ENCODE measurements around the gene OTOP1. TPM values are rescaled to one million over a fixed set of nuclear protein-coding genes. Genes with fewer than 3 reads are reported as not detected.
"Not testable (repeated sequence)": the region's sequence is repeated elsewhere in the genome, so short reads cannot be mapped to it uniquely, and the experiment has no call there.

OTOP1 gene
- total and polyA plus RNA-seq, 4 experiments from 2014 or later = not detected

DNA sequence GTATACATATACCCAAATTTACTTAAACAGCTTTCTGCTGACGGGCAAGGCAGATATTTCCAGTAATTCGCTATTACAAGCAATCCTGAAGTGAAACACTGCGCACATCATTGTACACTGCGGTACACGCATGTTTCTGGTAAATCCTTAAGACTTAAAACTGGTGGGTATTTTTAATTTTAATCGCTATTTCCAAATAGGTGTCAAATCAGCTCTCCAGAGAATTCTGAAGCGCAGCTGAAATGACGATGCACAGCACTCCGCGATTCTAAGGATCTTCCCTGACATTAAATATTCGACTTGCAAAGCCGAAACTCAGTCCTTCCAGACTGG is 20.9 kb upstream of the OTOP1 start:
- Mint-ChIP-seq H3K4me3 (peak overlapping the region; percentile 91 to 98 (median 96)), H3K36me3 (peaks cover 18 to 37% of the 10 kb centered on the region in 2 donors), H3K27ac (peak overlapping the region; percentile 82 to 99 (median 98)), H3K4me1 (peaks cover 26 to 45% (median 30%) of the 10 kb centered on the region in 4 donors), H3K9me3 (peaks cover 0 to 4% (median 0%) of the 10 kb centered on the region in 8 donors), H3K27me3 (no peaks in the 10 kb centered on the region)
- peak overlapping the region; percentile 95 to 97 for H3K4me3 ChIP-seq (ENCODE audit: low read length in 2 of 2)
- POLR2A ChIA-PET (ENCODE audit: partially characterized antibody) = interaction anchor here (0.7 to 3.2 kb wide), 15 partner anchors 9 to 327 kb away, joined by 3 to 33 read pairs (median 8); partner anchors contain the start of genes LYAR, STX18 and ZBTB49
- peaks cover 20% of the 10 kb centered on the region for H3K36me3 ChIP-seq (ENCODE audit: insufficient read depth, low read length)
- peak overlapping the region; percentile 80 for H3K27ac ChIP-seq (ENCODE audit: low read depth, low read length)
- H3K4me1 ChIP-seq (ENCODE audit: insufficient read depth, low read length) = peaks cover 18% of the 10 kb centered on the region
- no peaks in the 10 kb centered on the region for H3K9me3 ChIP-seq (ENCODE audit: control insufficient read depth in 1 of 2, low read length in 2 of 2)
- no peaks in the 10 kb centered on the region for H3K27me3 ChIP-seq (ENCODE audit: insufficient read depth, low read length)
- intact Hi-C loops (cut with micrococcal nuclease) = loop anchor here (1.0 kb wide), 3 partner anchors 43 to 139 kb away; partner anchors contain the start of genes LYAR and ZBTB49
- CTCF ChIA-PET (ENCODE audit: partially characterized antibody) = interaction anchor here (1.2 to 2.7 kb wide), 2 partner anchors 12 to 18 kb away, joined by 3 to 33 read pairs; no protein-coding TSS in a partner anchor
- DNase-seq = no peak

- peaks cover 0 to 4% (median 0%) of the 10 kb centered on the region in 8 donors for H3K9me3 Mint-ChIP-seq
- intact Hi-C loops (cut with micrococcal nuclease) = no loop called here
These were observed 18.4 kb upstream of the OTOP1 start for GRCh38 chr4:4245172-4245571.

DNA sequence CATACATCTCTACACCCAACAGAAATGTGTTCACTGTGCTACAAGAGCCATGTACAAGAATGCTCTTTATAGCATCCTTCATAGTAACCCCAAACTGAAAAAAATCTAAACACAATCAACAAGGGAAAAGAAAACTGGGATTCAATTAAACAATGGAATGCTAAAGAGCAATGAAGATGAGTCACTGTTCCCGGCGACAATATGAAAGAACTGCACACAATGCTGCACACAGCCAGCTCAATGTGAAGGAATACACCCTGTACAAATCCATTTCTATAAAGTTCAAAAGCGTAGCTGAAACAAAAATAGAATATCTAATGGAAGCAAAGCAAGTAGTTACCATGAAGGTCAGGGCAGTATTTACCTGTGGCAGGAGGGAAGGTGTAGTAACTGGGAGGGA is 12.8 kb upstream of the OTOP1 start:
- intact Hi-C loops (cut with micrococcal nuclease); H3K4me1 ChIP-seq (ENCODE audit: insufficient read depth, low read length); DNase-seq; CTCF ChIA-PET (ENCODE audit: partially characterized antibody); H3K9me3 Mint-ChIP-seq; H3K4me3 ChIP-seq (ENCODE audit: low read length in 2 of 2); POLR2A ChIA-PET (ENCODE audit: partially characterized antibody); H3K9me3 ChIP-seq (ENCODE audit: control insufficient read depth in 1 of 2, low read length in 2 of 2); H3K4me3 Mint-ChIP-seq; H3K27me3 ChIP-seq (ENCODE audit: insufficient read depth, low read length); H3K27me3 Mint-ChIP-seq; H3K27ac Mint-ChIP-seq; H3K27ac ChIP-seq (ENCODE audit: low read depth, low read length): not testable (repeated sequence)
- Mint-ChIP-seq H3K4me1 (peaks cover 4 to 11% (median 5%) of the 10 kb centered on the region in 4 donors), H3K36me3 (peaks cover 42 to 68% of the 10 kb centered on the region in 2 donors)
- H3K36me3 ChIP-seq (ENCODE audit: insufficient read depth, low read length) = peaks cover 32% of the 10 kb centered on the region

More at GRCh38 chr4:4245172-4245571, 18.4 kb upstream of the OTOP1 start:
- H3K27ac ChIP-seq (ENCODE audit: low read depth, low read length) = no peak overlapping the region
- ChIA-PET CTCF (ENCODE audit: partially characterized antibody) (no interaction called here), POLR2A (ENCODE audit: partially characterized antibody) (no interaction called here)
- no peaks in the 10 kb centered on the region for H3K27me3 ChIP-seq (ENCODE audit: insufficient read depth, low read length)
- peaks cover 28 to 45% (median 31%) of the 10 kb centered on the region in 4 donors for H3K4me1 Mint-ChIP-seq
- H3K27ac Mint-ChIP-seq = peak overlapping the region in 3 of 7 donors; percentile 30 to 68 (median 60)
- H3K36me3 Mint-ChIP-seq = peaks cover 30 to 54% of the 10 kb centered on the region in 2 donors
- H3K4me3 Mint-ChIP-seq = no peak overlapping the region
- H3K36me3 ChIP-seq (ENCODE audit: insufficient read depth, low read length) = peaks cover 31% of the 10 kb centered on the region
- H3K27me3 Mint-ChIP-seq = no peaks in the 10 kb centered on the region
- peaks cover 18% of the 10 kb centered on the region for H3K4me1 ChIP-seq (ENCODE audit: insufficient read depth, low read length)
- H3K4me3 ChIP-seq (ENCODE audit: low read length in 2 of 2) = no peak overlapping the region
- H3K9me3 ChIP-seq (ENCODE audit: control insufficient read depth in 1 of 2, low read length in 2 of 2) = no peaks in the 10 kb centered on the region
- DNase-seq = no peak

DNA sequence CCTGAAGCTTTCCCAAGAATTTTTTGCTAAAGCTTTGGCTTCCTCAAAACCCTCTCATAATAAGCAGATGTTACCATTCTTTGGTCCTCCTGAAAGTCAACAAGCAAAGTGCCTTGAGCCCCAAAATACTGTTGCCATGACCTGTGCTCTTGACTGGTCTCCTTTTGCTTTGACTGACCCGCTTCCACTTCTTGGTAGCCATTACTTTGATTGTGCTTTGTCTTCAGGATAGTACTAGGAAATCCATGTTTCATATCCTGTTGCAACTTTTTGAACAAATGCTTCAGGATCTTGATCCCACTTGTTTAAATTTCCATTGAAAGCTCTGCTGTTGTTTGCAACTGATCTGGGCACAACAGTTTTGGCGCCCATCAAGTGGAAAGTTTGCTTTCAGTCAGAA is 6.9 kb upstream of the OTOP1 start:
- ChIA-PET CTCF (ENCODE audit: partially characterized antibody) (no interaction called here), POLR2A (ENCODE audit: partially characterized antibody) (no interaction called here)
- Mint-ChIP-seq H3K4me1 (peaks cover 0 to 2% (median under 1%) of the 10 kb centered on the region in 4 donors), H3K4me3 (no peak overlapping the region), H3K27ac (no peak overlapping the region), H3K27me3 (peaks cover 3 to 8% of the 10 kb centered on the region in 2 donors), H3K36me3 (peaks cover 23 to 31% of the 10 kb centered on the region in 2 donors), H3K9me3 (peaks cover 2 to 21% (median 13%) of the 10 kb centered on the region in 8 donors)
- no peak for DNase-seq
- Histone ChIP-seq H3K9me3 (ENCODE audit: control insufficient read depth in 1 of 2, low read length in 2 of 2) (no peaks in the 10 kb centered on the region), H3K27ac (ENCODE audit: low read depth, low read length) (no peak overlapping the region), H3K36me3 (ENCODE audit: insufficient read depth, low read length) (peaks cover 5% of the 10 kb centered on the region), H3K4me1 (ENCODE audit: insufficient read depth, low read length) (no peaks in the 10 kb centered on the region), H3K27me3 (ENCODE audit: insufficient read depth, low read length) (peaks cover 5% of the 10 kb centered on the region), H3K4me3 (ENCODE audit: low read length in 2 of 2) (no peak overlapping the region)
- intact Hi-C loops (cut with micrococcal nuclease) = no loop called here

GRCh38 chr4:4228356-4228668 is 1.6 kb upstream of the OTOP1 start:
- H3K36me3 ChIP-seq (ENCODE audit: insufficient read depth, low read length) = no peaks in the 10 kb centered on the region
- no peaks in the 10 kb centered on the region for H3K9me3 ChIP-seq (ENCODE audit: control insufficient read depth in 1 of 2, low read length in 2 of 2)
- ChIA-PET CTCF (ENCODE audit: partially characterized antibody) (no interaction called here), POLR2A (ENCODE audit: partially characterized antibody) (no interaction called here)
- H3K36me3 Mint-ChIP-seq = peaks cover 3 to 4% of the 10 kb centered on the region in 2 donors
- H3K4me3 Mint-ChIP-seq = peak overlapping the region in 3 of 8 donors; percentile 22 to 54 (median 48)
- H3K9me3 Mint-ChIP-seq = peaks cover 2 to 17% (median 11%) of the 10 kb centered on the region in 8 donors
- H3K4me1 Mint-ChIP-seq = peaks cover 3 to 13% (median 11%) of the 10 kb centered on the region in 4 donors
- H3K27ac Mint-ChIP-seq = no peak overlapping the region
- peaks cover 9% of the 10 kb centered on the region for H3K27me3 ChIP-seq (ENCODE audit: insufficient read depth, low read length)
- DNase-seq = no peak
- H3K27ac ChIP-seq (ENCODE audit: low read depth, low read length) = no peak overlapping the region
- H3K27me3 Mint-ChIP-seq = peaks cover 30 to 38% of the 10 kb centered on the region in 2 donors
- H3K4me3 ChIP-seq (ENCODE audit: low read length in 2 of 2) = no peak overlapping the region
- no peaks in the 10 kb centered on the region for H3K4me1 ChIP-seq (ENCODE audit: insufficient read depth, low read length)
- intact Hi-C loops (cut with micrococcal nuclease) = no loop called here

GRCh38 chr4:4227510-4228355 is 1.0 kb upstream of the OTOP1 start:
- H3K27me3 ChIP-seq (ENCODE audit: insufficient read depth, low read length) = peaks cover 9% of the 10 kb centered on the region
- no peak overlapping the region for H3K27ac Mint-ChIP-seq
- no peak for DNase-seq
- H3K9me3 ChIP-seq (ENCODE audit: control insufficient read depth in 1 of 2, low read length in 2 of 2) = no peaks in the 10 kb centered on the region
- no peak overlapping the region for H3K27ac ChIP-seq (ENCODE audit: low read depth, low read length)
- H3K27me3 Mint-ChIP-seq = peaks cover 35 to 44% of the 10 kb centered on the region in 2 donors
- ChIA-PET POLR2A (ENCODE audit: partially characterized antibody) (no interaction called here), CTCF (ENCODE audit: partially characterized antibody) (no interaction called here)
- H3K4me1 ChIP-seq (ENCODE audit: insufficient read depth, low read length) = no peaks in the 10 kb centered on the region
- no peak overlapping the region for H3K4me3 ChIP-seq (ENCODE audit: low read length in 2 of 2)
- peaks cover under 1 to 11% (median 7%) of the 10 kb centered on the region in 8 donors for H3K9me3 Mint-ChIP-seq
- H3K4me1 Mint-ChIP-seq = peaks cover 3 to 13% (median 11%) of the 10 kb centered on the region in 4 donors
- peaks cover under 1% of the 10 kb centered on the region in 2 donors for H3K36me3 Mint-ChIP-seq
- H3K36me3 ChIP-seq (ENCODE audit: insufficient read depth, low read length) = no peaks in the 10 kb centered on the region
- intact Hi-C loops (cut with micrococcal nuclease) = no loop called here
- peak overlapping the region in 4 of 8 donors; percentile 13 to 59 (median 43) for H3K4me3 Mint-ChIP-seq

GRCh38 chr4:4225915-4226605 is 669 bp downstream of the OTOP1 start:
- H3K27me3 Mint-ChIP-seq = peaks cover 43 to 52% of the 10 kb centered on the region in 2 donors

More at GRCh38 chr4:4225915-4226605, 669 bp downstream of the OTOP1 start:
- Histone ChIP-seq H3K27me3 (ENCODE audit: insufficient read depth, low read length) (peaks cover 9% of the 10 kb centered on the region), H3K9me3 (ENCODE audit: control insufficient read depth in 1 of 2, low read length in 2 of 2) (no peaks in the 10 kb centered on the region), H3K4me1 (ENCODE audit: insufficient read depth, low read length) (no peaks in the 10 kb centered on the region), H3K4me3 (ENCODE audit: low read length in 2 of 2) (no peak overlapping the region), H3K36me3 (ENCODE audit: insufficient read depth, low read length) (no peaks in the 10 kb centered on the region), H3K27ac (ENCODE audit: low read depth, low read length) (no peak overlapping the region)
- H3K4me1 Mint-ChIP-seq = peaks cover 3 to 13% (median 11%) of the 10 kb centered on the region in 4 donors
- intact Hi-C loops (cut with micrococcal nuclease) = no loop called here
- no peak overlapping the region for H3K27ac Mint-ChIP-seq
- ChIA-PET CTCF (ENCODE audit: partially characterized antibody) (no interaction called here), POLR2A (ENCODE audit: partially characterized antibody) (no interaction called here)
- no peaks in the 10 kb centered on the region for H3K36me3 Mint-ChIP-seq
- H3K4me3 Mint-ChIP-seq = peak overlapping the region in 5 of 8 donors; percentile 7 to 61 (median 27)
- no peak for DNase-seq
- peaks cover 0 to 8% (median 3%) of the 10 kb centered on the region in 8 donors for H3K9me3 Mint-ChIP-seq
